ENCODE results near the gene FAM81A.
"Not testable (repeated sequence)": the region's sequence is repeated elsewhere in the genome, so short reads cannot be mapped to it uniquely, and the experiment has no call there.

Gene FAM81A

GRCh38 chr15:59489485-59489884 lies 51.5 kb downstream of the FAM81A start:
- not testable (repeated sequence) for DNase-seq (ENCODE audit: low read depth)

GRCh38 chr15:59491062-59491461 lies 53.1 kb downstream of the FAM81A start:
- DNase-seq (ENCODE audit: low read depth), result no peak

- peak; percentile 18 for DNase-seq (ENCODE audit: low read depth)
Observed at GRCh38 chr15:59492389-59493377, 54.7 kb downstream of the FAM81A start.

- DNase-seq (ENCODE audit: low read depth), result no peak
Observed at GRCh38 chr15:59501597-59501996, 63.6 kb downstream of the FAM81A start.

GRCh38 chr15:59515190-59515589 lies 77.2 kb downstream of the FAM81A start:
- DNase-seq (ENCODE audit: low read depth), result no peak

- no peak for DNase-seq (ENCODE audit: low read depth)
Observed at GRCh38 chr15:59516655-59517461, 78.9 kb downstream of the FAM81A start.

GRCh38 chr15:59519329-59519728 lies 81.3 kb downstream of the FAM81A start:
- DNase-seq (ENCODE audit: low read depth), result no peak

- no peak for DNase-seq (ENCODE audit: low read depth)
Observed at GRCh38 chr15:59521443-59521842, 83.5 kb downstream of the FAM81A start.

- DNase-seq (ENCODE audit: low read depth), result no peak
Observed at GRCh38 chr15:59522988-59523461, 85.0 kb downstream of the FAM81A start.

- no peak for DNase-seq (ENCODE audit: low read depth)
Observed at GRCh38 chr15:59523702-59524101, 85.7 kb downstream of the FAM81A start.

- DNase-seq (ENCODE audit: low read depth), result no peak
Observed at GRCh38 chr15:59524331-59524731, 86.3 kb downstream of the FAM81A start.

GRCh38 chr15:59526466-59526865 lies 88.5 kb downstream of the FAM81A start:
- DNase-seq (ENCODE audit: low read depth), result not testable (repeated sequence)

GRCh38 chr15:59528429-59528828 lies 90.4 kb downstream of the FAM81A start:
- DNase-seq (ENCODE audit: low read depth), result no peak

GRCh38 chr15:59528961-59529402 lies 91.0 kb downstream of the FAM81A start:
- peak; percentile 51 for DNase-seq (ENCODE audit: low read depth)

- DNase-seq (ENCODE audit: low read depth), result no peak
Observed at GRCh38 chr15:59531066-59531675, 93.2 kb downstream of the FAM81A start.

GRCh38 chr15:59532770-59533379 lies 94.9 kb downstream of the FAM81A start:
- no peak for DNase-seq (ENCODE audit: low read depth)

GRCh38 chr15:59536553-59536952 lies 98.6 kb downstream of the FAM81A start:
- DNase-seq (ENCODE audit: low read depth), result no peak

GRCh38 chr15:59537403-59537802 lies 99.4 kb downstream of the FAM81A start:
- no peak for DNase-seq (ENCODE audit: low read depth)

- DNase-seq (ENCODE audit: low read depth), result no peak
Observed at GRCh38 chr15:59538494-59538893, 100.5 kb downstream of the FAM81A start.

GRCh38 chr15:59539799-59540198 lies 101.8 kb downstream of the FAM81A start:
- no peak for DNase-seq (ENCODE audit: low read depth)

- DNase-seq (ENCODE audit: low read depth), result no peak
Observed at GRCh38 chr15:59540654-59541053, 102.7 kb downstream of the FAM81A start.

GRCh38 chr15:59541750-59542149 lies 103.8 kb downstream of the FAM81A start:
- no peak for DNase-seq (ENCODE audit: low read depth)

Measured in stimulated activated CD8-positive, alpha-beta memory T cell treated with anti-CD3 and anti-CD28 coated beads, Interleukin-7, amount 100 ng/mL, for 24 hours (primary cell).